Stimulated activated CD4-positive, alpha-beta T cell treated with anti-CD3 and anti-CD28 coated beads, Interleukin-1b, Interleukin-23, amount 100 ng/mL, for 4 hours (primary cell): Measurements from ENCODE around the gene SUPV3L1.
"Not testable (repeated sequence)": the region's sequence is repeated elsewhere in the genome, so short reads cannot be mapped to it uniquely, and the experiment has no call there.

Experiments
- DNase-seq, 2 donors: peaks; one replicate each; pipeline ENCODE4 v3.0.0-alpha.2; 2020; ENCODE audit warnings: low read depth in 2 of 2

SUPV3L1 gene

GRCh38 chr10:69179743-69180524, at the start of gene SUPV3L1:
SUPV3L1 (plus strand) TSS chr10:69180234; CDS start chr10:69180292, 58 bp downstream.
- peak; percentile 74 to 80 for DNase-seq

- no peak for DNase-seq
Observed at GRCh38 chr10:69130251-69130650, 49.8 kb upstream of the SUPV3L1 start.

GRCh38 chr10:69139961-69140360, 40.1 kb upstream of the SUPV3L1 start:
- DNase-seq, result no peak

GRCh38 chr10:69141304-69141703, 38.7 kb upstream of the SUPV3L1 start:
- DNase-seq, result no peak

GRCh38 chr10:69142074-69142473, 38.0 kb upstream of the SUPV3L1 start:
- DNase-seq, result not testable (repeated sequence)

GRCh38 chr10:69142983-69143382, 37.1 kb upstream of the SUPV3L1 start:
- DNase-seq, result no peak

- no peak for DNase-seq
Observed at GRCh38 chr10:69145329-69145728, 34.7 kb upstream of the SUPV3L1 start.

GRCh38 chr10:69145864-69146263, 34.2 kb upstream of the SUPV3L1 start:
- no peak for DNase-seq

GRCh38 chr10:69146759-69147158, 33.3 kb upstream of the SUPV3L1 start:
- no peak for DNase-seq

GRCh38 chr10:69151984-69152383, 28.1 kb upstream of the SUPV3L1 start:
- DNase-seq, result no peak

- no peak for DNase-seq
Observed at GRCh38 chr10:69153227-69153626, 26.8 kb upstream of the SUPV3L1 start.

GRCh38 chr10:69160809-69161241, 19.2 kb upstream of the SUPV3L1 start:
- no peak for DNase-seq

- no peak for DNase-seq
Observed at GRCh38 chr10:69168493-69168892, 11.5 kb upstream of the SUPV3L1 start.

GRCh38 chr10:69172241-69172982, 7.6 kb upstream of the SUPV3L1 start:
- no peak for DNase-seq

- not testable (repeated sequence) for DNase-seq
Observed at GRCh38 chr10:69175326-69175725, 4.7 kb upstream of the SUPV3L1 start.

GRCh38 chr10:69176823-69177222, 3.2 kb upstream of the SUPV3L1 start:
- no peak for DNase-seq

- DNase-seq, result peak; percentile 8 to 13
Observed at GRCh38 chr10:69179089-69179742, 818 bp upstream of the SUPV3L1 start.

- peak in 1 of 2 donors; percentile 9 for DNase-seq
Observed at GRCh38 chr10:69180525-69181204, 631 bp downstream of the SUPV3L1 start.

GRCh38 chr10:69181433-69181832, 1.4 kb downstream of the SUPV3L1 start:
- DNase-seq, result no peak

- no peak for DNase-seq
Observed at GRCh38 chr10:69182005-69182404, 2.0 kb downstream of the SUPV3L1 start.

GRCh38 chr10:69186524-69186923, 6.5 kb downstream of the SUPV3L1 start:
- DNase-seq, result no peak

- DNase-seq, result no peak
Observed at GRCh38 chr10:69201045-69201444, 21.0 kb downstream of the SUPV3L1 start.
